ENCODE measurements around the gene NRIP2. TPM values are rescaled to one million over a fixed set of nuclear protein-coding genes. Genes with fewer than 3 reads are reported as not detected.

Gene NRIP2
- total RNA-seq, 1 experiment from 2014 or later: 0.15 TPM

- H2AFZ ChIP-seq (ENCODE audit: low read length): no peak overlapping the region
- H3K9me3 ChIP-seq (ENCODE audit: control insufficient read depth, low read depth, low read length): no peaks in the 10 kb centered on the region
- Mint-ChIP-seq H3K4me3 (no peak overlapping the region), H3K36me3 (ENCODE audit: insufficient read depth in 1 of 3, low read depth in 3 of 3) (peaks cover 6 to 31% (median 19%) of the 10 kb centered on the region in 3 experiments; a peak in 6 of 7 replicates), H3K27ac (peak overlapping the region in 1 of 3 experiments; percentile 54; a peak in 1 of 7 replicates), H3K4me1 (peaks cover 17 to 29% of the 10 kb centered on the region in 2 experiments), H3K27me3 (ENCODE audit: low read depth) (no peaks in the 10 kb centered on the region), H3K9me3 (no peaks in the 10 kb centered on the region)
- H3K4me1 ChIP-seq (ENCODE audit: insufficient read depth, low read length): no peaks in the 10 kb centered on the region
- no peak overlapping the region for H4K8ac ChIP-seq (replicated peaks; ENCODE audit: insufficient read length, low read depth, low read length)
- H3K27me3 ChIP-seq (ENCODE audit: insufficient read depth, low read length): no peaks in the 10 kb centered on the region
- no peak for TF ChIP-seq CTCF (conservative IDR thresholded peaks at IDR 0.05)
- no peak overlapping the region for H2BK15ac ChIP-seq (ENCODE audit: low read depth, low read length)
- H3K9ac ChIP-seq (ENCODE audit: extremely low read depth, insufficient read length, low read length): no peak overlapping the region
- WGBS (ENCODE audit: extremely low coverage, insufficient read length, low lambda C conversion rate): no CpG with 5 or more reads among the region's 5 CpGs
- no peak overlapping the region for H2BK120ac ChIP-seq (ENCODE audit: low read depth, low read length, poor library complexity, severe bottlenecking)
- no peak overlapping the region for H2BK5ac ChIP-seq (ENCODE audit: insufficient read length, low read length)
- no peak overlapping the region for H3K14ac ChIP-seq (ENCODE audit: insufficient read depth, low read length)
- H2AK5ac ChIP-seq (ENCODE audit: insufficient read length, low read length): no peak overlapping the region
- H4K20me1 ChIP-seq (ENCODE audit: control insufficient read depth, insufficient read depth, insufficient read length): no peaks in the 10 kb centered on the region
- no peak overlapping the region for H3K23ac ChIP-seq (ENCODE audit: insufficient read length, low read depth, low read length)
- no peak overlapping the region for H4K91ac ChIP-seq (ENCODE audit: insufficient read length, low read depth, low read length)
- no peaks in the 10 kb centered on the region for H3K23me2 ChIP-seq (ENCODE audit: insufficient read length, low read depth, low read length, poor library complexity, severe bottlenecking)
- no peak overlapping the region for H2BK12ac ChIP-seq (ENCODE audit: insufficient read length, low read depth, low read length)
- no peak overlapping the region for H3K56ac ChIP-seq (ENCODE audit: insufficient read length, low read depth, low read length)
- H2BK20ac ChIP-seq (ENCODE audit: low read depth, low read length, poor library complexity, severe bottlenecking): no peak overlapping the region
- H3K79me1 ChIP-seq (ENCODE audit: insufficient read depth, low read depth, low read length, poor library complexity, severe bottlenecking): no peaks in the 10 kb centered on the region
- H3K79me2 ChIP-seq (ENCODE audit: insufficient read depth, low read length): no peaks in the 10 kb centered on the region
- H4K5ac ChIP-seq (ENCODE audit: insufficient read length, low read depth, low read length): no peak overlapping the region
- no peak for DNase-seq
- no peak overlapping the region for H3K27ac ChIP-seq (ENCODE audit: insufficient read length, low read depth, low read length)
- no peak overlapping the region for H3K4me2 ChIP-seq (ENCODE audit: insufficient read depth, insufficient read length, low read length)
- no peak overlapping the region for H3T11ph ChIP-seq (ENCODE audit: low read length)
- H3K18ac ChIP-seq (ENCODE audit: insufficient read length, low read depth, low read length): no peak overlapping the region
- no peak overlapping the region for H3K4ac ChIP-seq (ENCODE audit: low read depth, low read length)
Measured at GRCh38 chr12:2833327-2833726, 1.5 kb downstream of the NRIP2 start.

Data from H9 (cell line).